H7 (cell line): ENCODE results near the gene SEC23A. TPM values are rescaled to one million over a fixed set of nuclear protein-coding genes. Genes with fewer than 3 reads are reported as not detected.
A peak's percentile ranks its signal among the peaks of the same experiment; 100 is the strongest.
"Not testable (repeated sequence)": the region's sequence is repeated elsewhere in the genome, so short reads cannot be mapped to it uniquely, and the experiment has no call there.

Experiments used
- DNase-seq: peaks from one replicate; pipeline ENCODE4 v3.0.0; 2012
- H3K27me3 ChIP-seq: 2 replicates; pipeline ENCODE4 v1.6.0; 2011; ENCODE audit warnings: mild to moderate bottlenecking, low read length; ENCODE audit not compliant: control insufficient read depth, insufficient read depth
- H3K36me3 ChIP-seq: replicated peaks from 2 replicates; pipeline ENCODE4 v1.5.1; 2011; ENCODE audit warnings: low read length; ENCODE audit not compliant: control insufficient read depth, insufficient read depth
- H3K4me3 ChIP-seq: 2 replicates; pipeline ENCODE4 v1.5.1; 2011; ENCODE audit warnings: low read depth, mild to moderate bottlenecking, control low read depth, low read length, moderate library complexity; ENCODE audit not compliant: insufficient read depth
- total RNA-seq: library from RNA; depleted of rRNA; stranded (reverse); fragments of >200 nt; shearing (Covaris generic); gene quantifications from 2 replicates; pipeline ENCODE4 v1.2.3, GENCODE V29; 2014

The SEC23A gene
- total RNA-seq, 1 experiment from 2014 or later = 105 TPM

DNA sequence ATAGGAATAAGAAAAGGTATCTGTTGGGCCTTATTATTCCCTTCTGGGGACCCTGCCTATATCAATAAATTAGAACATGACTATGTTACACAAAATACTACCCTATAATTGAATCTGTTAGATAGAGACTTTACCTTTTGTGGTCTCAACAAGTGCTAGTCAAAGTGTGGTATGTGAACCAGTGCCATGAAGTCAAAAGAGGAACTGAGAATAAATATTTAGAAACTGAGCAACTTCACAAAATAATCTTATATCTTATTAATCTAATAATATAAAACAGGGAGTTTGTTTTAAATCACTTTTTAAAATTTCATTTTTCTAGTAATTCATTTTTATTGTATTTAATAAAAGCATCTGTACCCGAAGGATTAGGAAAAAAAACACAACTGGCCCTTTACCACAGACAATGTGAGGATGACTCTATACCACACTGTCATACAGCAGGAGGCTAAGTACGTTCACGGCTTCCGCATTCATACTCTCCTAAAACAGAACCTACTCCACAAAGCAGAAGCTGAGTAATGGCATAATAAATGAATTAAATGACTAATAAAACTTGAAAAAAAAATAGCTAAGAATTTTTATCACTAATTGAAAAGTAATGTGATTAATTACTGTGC, 42.1 kb downstream of the SEC23A start:
- DNase-seq = no peak
- H3K27me3 ChIP-seq = no peaks in the 10 kb centered on the region
- H3K36me3 ChIP-seq = peaks cover 19% of the 10 kb centered on the region
- H3K4me3 ChIP-seq = no peak overlapping the region

DNA sequence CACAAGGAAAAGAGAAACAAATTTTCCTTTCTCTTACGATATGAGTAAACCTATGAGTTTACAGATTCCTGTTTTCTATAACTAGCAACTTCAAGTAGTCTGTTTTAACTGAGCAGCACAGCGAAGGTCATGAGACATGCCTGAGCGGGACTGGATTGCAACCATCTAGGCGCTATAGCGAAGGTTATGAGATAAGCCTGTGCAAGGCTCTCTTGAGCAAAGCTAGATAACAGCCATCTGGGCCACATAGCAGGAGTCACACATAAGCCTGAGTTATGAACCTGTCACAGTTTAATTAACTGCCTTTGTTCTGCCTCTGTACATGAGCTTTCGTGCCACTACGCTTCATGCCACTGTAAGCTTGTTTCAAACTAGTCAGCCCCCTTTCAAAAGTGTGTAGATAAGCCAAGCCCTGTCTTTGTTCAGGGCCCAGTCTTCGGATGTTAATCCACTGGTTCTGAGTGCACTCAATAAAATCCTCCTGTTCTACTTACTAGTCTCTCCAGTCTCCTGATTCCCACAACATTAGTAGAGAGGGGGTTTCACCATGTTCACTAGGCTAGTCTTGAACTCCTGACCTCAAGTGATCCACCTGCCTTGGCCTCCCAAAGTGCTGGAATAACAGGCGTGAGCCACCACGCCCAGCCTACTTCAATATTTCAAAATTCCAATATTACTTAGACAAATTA, 47.1 kb downstream of the SEC23A start:
- Histone ChIP-seq H3K27me3 (no peaks in the 10 kb centered on the region), H3K4me3 (no peak overlapping the region), H3K36me3 (peaks cover 21% of the 10 kb centered on the region)
- DNase-seq = no peak

DNA sequence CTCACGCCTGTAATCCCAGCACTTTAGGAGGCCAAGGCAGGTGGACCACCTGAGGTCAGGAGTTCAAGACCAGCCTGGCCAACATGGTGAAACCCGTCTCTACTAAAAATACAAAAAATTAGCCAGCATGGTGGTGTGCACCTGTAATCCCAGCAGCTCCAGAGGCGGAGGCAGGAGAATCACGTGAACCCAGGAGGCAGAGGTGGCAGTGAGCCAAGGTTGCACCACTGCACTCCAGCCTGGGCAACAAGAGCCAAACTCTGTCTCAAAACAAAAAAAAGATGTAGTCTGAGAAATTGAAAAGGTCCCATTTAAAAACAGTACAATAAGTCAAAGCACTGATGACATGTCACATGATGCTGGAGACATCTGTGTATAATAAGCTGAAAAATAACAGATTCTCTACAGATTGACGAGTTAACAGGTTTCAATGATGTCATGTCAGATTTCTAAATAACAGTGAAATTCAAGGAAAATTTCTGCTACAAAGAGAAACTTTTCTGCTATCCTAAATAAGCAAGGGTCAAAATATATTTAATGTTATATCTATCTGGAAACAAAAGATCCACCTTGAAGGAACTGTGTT, 50.1 kb downstream of the SEC23A start:
- H3K36me3 ChIP-seq = peaks cover 19% of the 10 kb centered on the region
- H3K27me3 ChIP-seq, H3K4me3 ChIP-seq, DNase-seq: not testable (repeated sequence)

DNA sequence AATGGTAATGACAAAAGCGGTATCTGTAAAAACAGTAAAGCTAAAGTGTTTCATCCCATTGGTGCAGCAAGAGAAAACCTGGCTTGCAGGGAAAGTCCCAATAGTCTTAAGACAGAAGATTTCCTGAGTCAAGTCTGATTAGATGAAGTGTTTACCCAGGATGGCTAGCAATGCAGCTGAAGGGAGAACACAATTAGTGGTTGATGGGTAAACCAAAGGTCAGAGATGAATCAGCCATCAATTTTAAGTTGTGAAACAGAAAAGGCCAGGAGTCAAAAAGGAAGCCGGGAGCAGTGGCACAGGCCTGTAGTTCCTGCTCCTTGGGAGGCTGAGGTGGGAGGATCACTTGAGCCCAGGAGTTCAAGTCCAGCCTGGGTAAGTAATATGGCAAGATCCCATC, 52.6 kb downstream of the SEC23A start:
- Histone ChIP-seq H3K4me3 (no peak overlapping the region), H3K27me3 (no peaks in the 10 kb centered on the region), H3K36me3 (peaks cover 16% of the 10 kb centered on the region)
- DNase-seq = no peak

DNA sequence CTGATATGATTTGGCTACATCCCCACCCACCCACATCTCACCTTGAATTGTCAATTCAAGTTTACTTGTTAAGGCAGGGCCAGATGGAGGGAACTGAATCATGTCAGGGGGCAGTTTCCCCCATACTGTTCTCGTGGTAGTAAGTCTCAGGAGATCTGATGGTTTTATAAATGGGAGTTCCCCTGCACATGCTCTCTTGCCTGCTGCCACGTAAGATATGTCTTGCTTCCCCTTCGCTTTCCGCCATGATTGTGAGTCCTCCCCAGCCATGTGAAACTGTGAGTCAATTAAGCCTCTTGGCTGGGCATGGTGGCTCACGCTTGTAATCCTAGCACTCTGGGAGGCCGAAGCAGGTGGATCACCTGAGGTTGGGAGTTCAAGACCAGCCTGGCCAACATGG, 57.1 kb downstream of the SEC23A start:
- H3K4me3 ChIP-seq, H3K36me3 ChIP-seq, DNase-seq, H3K27me3 ChIP-seq: not testable (repeated sequence)

DNA sequence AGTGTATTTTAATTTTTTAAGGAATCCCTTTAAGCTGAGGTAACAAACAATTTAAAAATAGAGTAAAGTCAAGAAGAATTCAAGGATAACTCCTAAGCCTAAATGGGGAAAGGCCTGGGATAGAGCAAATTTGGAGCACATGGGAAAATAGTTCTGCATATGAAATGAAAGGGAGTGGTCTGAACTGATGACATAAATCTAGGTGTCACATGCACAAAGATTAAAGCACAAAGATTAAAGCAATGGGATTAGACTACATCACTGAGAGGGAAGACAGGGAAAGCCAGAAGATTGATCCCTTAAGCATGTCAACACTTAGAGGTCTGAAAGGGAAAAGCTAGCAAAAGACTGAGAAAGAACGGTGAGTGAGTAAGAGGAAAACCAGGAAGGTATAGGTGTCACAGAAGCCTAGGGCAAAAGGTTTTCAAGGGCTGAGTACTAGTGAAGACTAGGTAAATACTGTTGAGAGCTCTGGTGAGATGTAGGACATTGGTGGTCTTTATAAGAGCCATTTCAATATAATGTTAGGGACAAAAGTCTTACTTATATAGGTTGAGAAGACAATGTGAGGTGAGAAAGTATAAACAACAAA, 59.6 kb downstream of the SEC23A start:
- H3K27me3 ChIP-seq = no peaks in the 10 kb centered on the region
- no peak overlapping the region for H3K4me3 ChIP-seq
- DNase-seq = no peak
- peaks cover 18% of the 10 kb centered on the region for H3K36me3 ChIP-seq

DNA sequence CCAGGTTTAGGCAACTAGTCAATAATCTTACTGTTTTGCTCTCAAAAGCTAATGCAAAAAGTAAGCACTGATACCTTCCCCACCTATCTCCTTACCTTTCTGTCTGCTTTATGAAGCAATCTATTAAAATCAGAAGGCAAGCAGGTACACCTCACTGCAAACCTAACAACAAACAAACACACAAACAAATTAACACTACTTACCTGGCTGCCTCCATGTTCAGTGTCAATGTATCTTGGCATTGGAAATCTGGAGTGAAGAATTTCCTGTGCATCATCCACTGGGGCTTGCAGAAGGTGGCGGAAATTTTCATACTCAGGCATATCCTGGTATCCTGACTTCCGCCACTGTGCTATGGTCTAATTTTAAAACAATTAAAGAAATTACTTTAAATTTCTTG, 62.5 kb downstream of the SEC23A start:
- Histone ChIP-seq H3K36me3 (peaks cover 10% of the 10 kb centered on the region), H3K27me3 (no peaks in the 10 kb centered on the region), H3K4me3 (no peak overlapping the region)
- no peak for DNase-seq

DNA sequence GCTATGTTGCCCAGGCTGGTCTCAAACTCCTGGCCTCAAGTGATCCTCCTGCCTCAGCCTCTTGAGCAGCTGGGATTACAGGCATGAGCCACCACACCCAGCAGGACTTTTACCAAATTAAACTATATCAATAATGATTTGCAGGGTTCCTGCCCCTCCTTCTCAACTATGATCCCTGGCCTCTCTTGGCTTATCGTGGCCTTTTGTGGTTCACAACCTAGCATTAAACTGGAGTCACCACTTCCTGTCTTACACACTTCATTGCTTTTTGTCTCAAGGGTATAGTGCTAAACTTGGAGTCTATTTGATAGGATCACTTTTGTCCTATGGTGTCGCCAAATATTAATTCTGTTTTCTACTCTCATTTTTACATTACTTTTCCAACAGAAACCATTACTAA, 64.5 kb downstream of the SEC23A start:
- no peak for DNase-seq
- Histone ChIP-seq H3K4me3 (no peak overlapping the region), H3K27me3 (no peaks in the 10 kb centered on the region), H3K36me3 (peaks cover 10% of the 10 kb centered on the region)

DNA sequence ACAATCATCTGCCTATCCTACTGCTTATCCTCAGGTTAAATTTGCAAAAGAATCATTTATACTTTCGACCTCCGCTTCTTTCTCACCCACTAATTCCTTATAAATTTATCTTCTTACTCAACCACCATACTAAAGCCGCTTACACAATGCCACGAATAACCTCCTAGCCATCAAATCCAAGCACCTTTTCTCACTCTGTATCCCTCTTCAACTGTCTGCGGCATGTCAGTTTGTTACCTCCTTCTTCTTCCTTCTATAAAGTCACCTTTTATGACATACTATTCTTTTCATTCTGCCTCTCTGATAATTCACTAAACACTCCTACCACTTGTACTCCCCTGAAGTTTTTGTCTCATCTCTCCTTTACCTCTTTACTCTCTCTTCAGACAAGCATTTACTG, 66.3 kb downstream of the SEC23A start:
- no peaks in the 10 kb centered on the region for H3K27me3 ChIP-seq

DNA sequence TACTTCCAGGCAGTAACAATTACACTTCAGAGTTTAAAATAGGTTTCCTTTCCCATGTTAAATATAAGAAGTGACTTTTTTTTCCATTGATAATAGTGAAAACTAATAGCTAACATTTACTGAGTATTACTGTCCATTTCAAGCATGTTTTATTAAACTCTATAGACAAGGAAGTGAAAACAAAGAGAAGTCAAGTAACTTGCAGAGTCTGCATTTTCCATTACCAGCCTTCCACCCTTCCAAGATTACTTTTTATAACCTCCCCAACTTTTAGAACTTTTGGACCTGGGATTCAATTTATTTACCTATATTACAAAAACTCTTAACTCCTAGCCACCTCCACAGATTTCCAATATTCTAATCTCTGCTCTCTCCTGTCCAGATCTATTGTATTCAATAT, 67.7 kb downstream of the SEC23A start:
- Histone ChIP-seq H3K27me3 (no peaks in the 10 kb centered on the region), H3K4me3 (no peak overlapping the region), H3K36me3 (peaks cover 9% of the 10 kb centered on the region)
- DNase-seq = no peak

More for the DNA sequence above, 66.3 kb downstream of the SEC23A start:
- no peak overlapping the region for H3K4me3 ChIP-seq
- H3K36me3 ChIP-seq = peaks cover 9% of the 10 kb centered on the region
- DNase-seq = no peak

DNA sequence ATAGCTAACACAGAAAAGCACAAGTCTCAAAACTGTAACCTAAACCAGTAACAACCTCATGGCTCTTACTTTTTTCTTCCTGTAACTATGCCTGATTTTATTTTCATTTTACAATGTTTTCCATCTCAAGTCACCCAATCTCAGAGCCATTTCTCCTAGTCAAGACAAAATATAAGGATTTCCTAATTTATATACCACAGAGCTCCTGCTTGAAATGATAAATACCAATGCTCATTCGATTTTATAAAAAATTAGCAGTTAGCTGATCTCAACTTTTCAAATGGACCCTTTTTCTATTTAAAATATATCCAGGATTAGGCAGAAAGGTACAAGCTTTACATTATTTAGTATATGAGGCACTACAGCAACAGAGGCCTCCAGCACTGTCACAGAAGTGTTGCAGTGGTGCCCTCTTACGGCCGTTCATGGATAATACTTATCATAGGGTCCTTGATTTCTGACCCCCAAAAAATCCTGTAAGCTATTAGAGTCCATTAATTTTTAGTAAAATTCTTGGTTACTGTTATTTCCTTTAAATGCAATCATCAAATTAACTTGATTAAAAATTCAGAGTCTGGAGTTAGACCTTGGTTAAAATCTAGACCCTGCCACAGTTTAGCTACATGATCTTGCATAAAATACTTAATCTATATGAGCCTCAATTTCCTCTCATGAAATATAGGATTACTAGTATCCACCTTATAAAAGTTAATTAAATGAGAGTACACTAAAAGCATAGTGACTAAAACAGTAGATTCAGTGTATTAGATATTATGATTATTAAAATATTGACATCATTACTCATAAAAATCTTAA, 68.3 kb downstream of the SEC23A start:
- Histone ChIP-seq H3K4me3 (no peak overlapping the region), H3K27me3 (no peaks in the 10 kb centered on the region), H3K36me3 (peaks cover 6% of the 10 kb centered on the region)
- peak; percentile 47 for DNase-seq

DNA sequence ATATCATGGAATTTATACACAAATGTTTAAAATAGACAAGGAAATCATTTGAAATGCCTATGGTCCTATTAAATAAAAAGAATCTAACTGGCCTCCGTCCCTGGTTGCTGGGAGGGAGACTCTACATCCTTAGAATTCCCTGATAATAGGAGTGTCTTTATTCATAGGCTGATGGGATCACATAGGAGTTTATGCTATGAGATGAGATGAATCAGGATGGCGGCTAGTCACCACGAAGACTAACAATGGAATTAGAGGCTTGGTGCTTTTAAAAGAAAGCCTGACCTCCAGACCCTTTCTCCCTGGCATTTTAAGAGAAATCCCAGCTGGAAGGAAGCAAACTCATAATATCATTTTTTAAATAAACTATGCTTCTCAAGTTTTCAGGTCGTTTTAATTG, 69.7 kb downstream of the SEC23A start:
- Histone ChIP-seq H3K27me3 (no peaks in the 10 kb centered on the region), H3K36me3 (peaks cover 3% of the 10 kb centered on the region), H3K4me3 (no peak overlapping the region)
- DNase-seq = no peak

DNA sequence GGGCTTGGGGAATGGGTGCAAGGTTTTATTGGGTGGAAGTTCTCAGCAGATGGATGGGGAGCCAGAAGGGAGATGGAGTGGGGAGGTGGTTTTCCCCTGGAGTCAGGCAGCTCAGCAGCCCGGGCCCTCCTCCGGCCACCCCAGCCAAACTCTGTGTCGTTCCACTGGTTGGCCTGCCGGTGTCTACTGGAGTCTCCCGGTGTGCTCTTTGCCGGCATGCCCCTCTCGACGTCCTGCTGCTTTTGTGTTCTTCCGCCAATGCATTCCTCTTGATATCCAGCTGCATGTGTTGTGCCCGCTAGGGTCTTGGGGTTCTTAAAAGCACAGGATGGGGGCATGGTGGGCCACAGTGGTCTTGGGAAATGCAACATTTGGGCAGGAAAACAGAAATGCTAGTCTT, 72.8 kb downstream of the SEC23A start:
- Histone ChIP-seq H3K27me3 (no peaks in the 10 kb centered on the region), H3K36me3 (peaks cover 3% of the 10 kb centered on the region), H3K4me3 (no peak overlapping the region)
- no peak for DNase-seq

DNA sequence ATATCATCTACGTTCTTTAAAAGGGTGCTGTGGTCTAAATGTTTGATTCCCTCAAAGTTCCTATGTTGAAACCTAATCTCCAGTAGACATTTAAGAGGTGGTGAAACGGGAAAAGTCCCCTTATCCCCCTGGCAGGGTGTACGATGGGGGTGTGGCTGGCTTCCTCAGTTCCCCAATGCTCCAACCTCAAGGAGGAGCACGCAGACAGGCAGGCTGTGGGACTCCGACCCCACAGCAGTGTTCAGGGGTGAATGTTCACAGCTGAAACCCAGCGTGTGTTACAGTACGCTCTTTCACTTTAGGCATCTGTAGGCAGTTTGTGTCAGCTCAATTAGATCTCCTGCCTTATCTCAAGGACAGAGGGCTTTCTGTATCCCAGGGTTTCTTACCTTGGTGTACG, 73.2 kb downstream of the SEC23A start:
- no peak for DNase-seq
- peaks cover 3% of the 10 kb centered on the region for H3K36me3 ChIP-seq
- H3K27me3 ChIP-seq = no peaks in the 10 kb centered on the region
- H3K4me3 ChIP-seq = no peak overlapping the region
